GM12878 (cell line): ENCODE data around the gene CRB1. TPM values are rescaled to one million over a fixed set of nuclear protein-coding genes. Genes with fewer than 3 reads are reported as not detected.

ENCODE experiments used
- ATAC-seq: fragments of 200-7000 bp; cut with Tn5 transposase; 3 replicates; pipeline ENCODE4 v1.9.1; 2020; ENCODE audit warnings: mild to moderate bottlenecking, moderate library complexity
- BruUV-seq: library from RNA; stranded (reverse); fragments of 400-500 nt; replicated peaks from 2 replicates; lab custom pipeline; 2021; lab: Mats Ljungman, UMichigan
- CTCF ChIA-PET: fragments of 300-600 bp; sonication (Branson Sonifier 250); formaldehyde crosslinking; extraction: SDS; loops from one replicate; lab custom pipeline; 2021; ENCODE audit warnings: inconsistent platforms; lab: Yijun Ruan, JAX
- POLR2A ChIA-PET: fragments of 350-600 bp; formaldehyde crosslinking; extraction: SDS; loops from one replicate; lab custom pipeline; 2021; ENCODE audit warnings: inconsistent platforms; lab: Charles Lee
- RAD21 ChIA-PET: fragments of 300-600 bp; sonication (Branson Sonifier 250); formaldehyde crosslinking; loops from one replicate; lab custom pipeline; 2023; ENCODE audit warnings: antibody characterized with exemption; ENCODE audit not compliant: unreplicated experiment; lab: Charles Lee
- SMC1A ChIA-PET: fragments of 300-600 bp; sonication (Branson Sonifier 250); formaldehyde crosslinking; loops from one replicate; lab custom pipeline; 2023; ENCODE audit not compliant: unreplicated experiment, uncharacterized antibody; lab: Charles Lee
- DNase-seq: peaks from one replicate; pipeline ENCODE4 v3.0.0-alpha.2; 2011; ENCODE audit warnings: low read depth, low spot score
- FAIRE-seq: peaks from 3 replicates; lab custom pipeline; 2011; peaks lifted over from hg19 to GRCh38; lab: Jason Lieb, UNC
- H2AFZ ChIP-seq: 2 replicates; pipeline ENCODE4 v1.6.0; 2011; ENCODE audit warnings: low read depth, low read length, control low read depth; ENCODE audit not compliant: control insufficient read depth
- H3K27ac ChIP-seq: 2 replicates; pipeline ENCODE4 v1.5.1; 2011; ENCODE audit warnings: control low read depth; ENCODE audit not compliant: control insufficient read depth, insufficient read depth
- H3K27me3 ChIP-seq, 2 experiments: replicated peaks in 1 of 2; 2 replicates each; pipeline versions ENCODE4 v1.6.0 to v1.6.1; 2011; ENCODE audit warnings: low read length in 1 of 2; ENCODE audit not compliant: control insufficient read depth in 2 of 2, insufficient read depth in 2 of 2
- H3K36me3 ChIP-seq, 2 experiments: 2 replicates each; pipeline ENCODE4 v1.5.1; 2011; ENCODE audit warnings: low read length in 1 of 2; ENCODE audit not compliant: control insufficient read depth in 2 of 2, insufficient read depth in 2 of 2
- H3K4me1 ChIP-seq: 2 replicates; pipeline ENCODE4 v1.6.1; 2011; ENCODE audit warnings: mild to moderate bottlenecking, low read length, moderate library complexity, mixed read lengths; ENCODE audit not compliant: control insufficient read depth, insufficient read depth
- H3K4me2 ChIP-seq: 2 replicates; pipeline ENCODE4 v1.6.0; 2011; ENCODE audit warnings: control low read depth; ENCODE audit not compliant: control insufficient read depth, insufficient read depth
- H3K4me3 ChIP-seq: fragments of 200-600 bp; sonication (generic); 2 replicates; pipeline ENCODE4 v1.5.1; 2016
- H3K79me2 ChIP-seq: 2 replicates; pipeline ENCODE4 v1.6.0; 2011; ENCODE audit warnings: low read length; ENCODE audit not compliant: control insufficient read depth, insufficient read depth
- H3K9ac ChIP-seq: 2 replicates; pipeline ENCODE4 v1.8.0; 2011; ENCODE audit warnings: low read length, control low read depth, mixed read lengths; ENCODE audit not compliant: control insufficient read depth, insufficient read depth
- H3K9me3 ChIP-seq: replicated peaks from 3 replicates; pipeline ENCODE4 v1.5.1; 2011; ENCODE audit warnings: mild to moderate bottlenecking, low read length; ENCODE audit not compliant: control insufficient read depth, insufficient read depth
- H4K20me1 ChIP-seq: 2 replicates; pipeline ENCODE4 v1.6.0; 2011; ENCODE audit not compliant: control insufficient read depth, insufficient read depth
- KLF5 ChIP-seq: fragments of 450-650 bp; IDR thresholded peaks from 2 replicates; pipeline ENCODE4 v1.6.1; 2014; ENCODE audit warnings: mild to moderate bottlenecking; ENCODE audit not compliant: partially characterized antibody
- NFYA ChIP-seq: IDR thresholded peaks from 2 replicates; pipeline ENCODE4 v1.6.1; 2011; ENCODE audit warnings: low read depth, mild to moderate bottlenecking, low read length, improper control_type of control experiment, borderline replicate concordance
- POLR2A ChIP-seq: IDR thresholded peaks from 2 replicates; pipeline ENCODE4 v1.6.1; 2011; ENCODE audit warnings: low read depth, mild to moderate bottlenecking, low read length
- TCF7 ChIP-seq: IDR thresholded peaks from 2 replicates; pipeline ENCODE4 v1.6.1; 2014; ENCODE audit warnings: antibody characterized with exemption, borderline replicate concordance
- WGBS: methylation state at CpG from one replicate; pipeline ENCODE4 v1.1.6; 2016; ENCODE audit warnings: low lambda C conversion rate; ENCODE audit not compliant: insufficient replicate concordance, insufficient coverage; ENCODE audit errors: missing lambda C conversion rate; 5-methylcytosine and 5-hydroxymethylcytosine counted together
- in situ Hi-C: fragments of 300-500 bp; cut with MboI; formaldehyde crosslinking; loops from 9 replicates; pipeline ENCODE4 v1.14.3; 2018; ENCODE audit warnings: mixed read lengths
- intact Hi-C: fragments of 100-400 bp; cut with micrococcal nuclease; formaldehyde crosslinking; loops from one replicate; pipeline ENCODE4 v1.14.2; 2022; ENCODE audit not compliant: unreplicated experiment
- polyA plus RNA-seq, 11 experiments: library from polyadenylated mRNA; depleted of rRNA in 4 of 11; unstranded in 6 of 11; stranded (reverse) in 5 of 11; fragments of >200 nt; fragmentation: Nextera tagmentation in 4 of 11; fragmentation: Illumina TruSeq in 1 of 11; extraction: Ambion mirVana in 4 of 11; extraction: Trizol in 1 of 11; gene quantifications; 1 replicate in 1 of 11; 2 replicates in 10 of 11; pipeline versions ENCODE4 v1.2.1 to v1.2.3, GENCODE V29; 2011 to 2016; ENCODE audit warnings: inconsistent platforms in 2 of 11, missing spikeins in 2 of 11, low read depth in 1 of 11
- total RNA-seq, 4 experiments: library from RNA; depleted of rRNA in 3 of 4; stranded (reverse); fragments of >200 nt in 3 of 4; fragmentation: Illumina TruSeq in 1 of 4; extraction: Trizol in 1 of 4; gene quantifications; 2 replicates each; pipeline versions ENCODE4 v1.2.1 to v1.2.3, GENCODE V29; 2013 to 2021
- TF ChIP-seq, protein P1 (sequence below): fragments of 450-650 bp; IDR thresholded peaks from 2 replicates; pipeline ENCODE4 v1.6.1; 2018; ENCODE audit warnings: mild to moderate bottlenecking, low read depth, moderate library complexity; ENCODE audit not compliant: partially characterized antibody

Gene CRB1
- total and polyA plus RNA-seq, 10 of the 15 experiments (the other 5 are each of a cell fraction or from before 2014, with no cell fraction given), result 0.06 to 0.10 (median 0.06) TPM; not detected in 7

DNA sequence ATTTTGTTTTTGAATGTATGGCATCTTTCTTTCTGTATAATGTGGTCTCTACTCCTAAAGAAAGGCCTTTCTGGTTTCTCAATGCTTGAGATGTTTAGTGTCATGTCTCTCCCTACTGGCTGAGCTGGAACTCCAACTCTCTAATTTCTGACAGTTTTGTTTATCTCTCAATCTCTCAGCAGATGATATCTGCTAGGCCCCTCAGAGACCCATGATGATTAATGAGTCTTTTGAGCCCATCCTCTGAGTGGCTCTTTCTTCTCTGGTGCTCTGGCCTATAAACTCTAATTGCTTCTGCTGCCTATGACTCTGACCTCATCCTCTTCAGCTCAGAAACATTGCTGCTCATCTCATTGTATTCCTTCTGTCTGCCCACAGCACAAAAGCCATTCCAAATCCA lies 46.6 kb downstream of the CRB1 start (continued):
- TF ChIP-seq POLR2A, result no peak
- no peak for TF ChIP-seq NFYA

DNA sequence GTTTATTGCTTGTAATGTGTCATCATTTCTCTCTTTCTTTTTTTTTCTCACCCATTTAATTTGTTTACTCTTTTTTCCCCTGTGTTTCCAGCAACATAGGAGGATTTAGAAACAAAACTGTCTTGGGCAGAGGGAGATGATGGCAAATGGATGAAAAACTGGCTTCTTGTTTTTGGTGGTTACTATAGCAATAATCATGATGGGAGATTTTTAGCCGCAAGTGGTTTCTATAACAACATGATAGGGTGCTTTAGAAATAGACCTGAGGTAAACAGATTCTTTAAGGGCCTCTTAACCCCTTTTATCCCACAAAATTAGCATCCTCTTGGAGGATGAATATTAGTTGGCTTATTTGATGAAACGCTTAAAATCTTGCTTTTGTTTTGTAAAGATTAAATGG lies 51.6 kb downstream of the CRB1 start:
- Histone ChIP-seq H4K20me1 (no peaks in the 10 kb centered on the region), H3K4me1 (no peaks in the 10 kb centered on the region), H3K27ac (no peak overlapping the region), H3K9ac (no peak overlapping the region), H3K27me3 (no peaks in the 10 kb centered on the region), H2AFZ (no peak overlapping the region), H3K79me2 (no peaks in the 10 kb centered on the region), H3K4me3 (no peak overlapping the region), H3K4me2 (no peak overlapping the region), H3K9me3 (no peaks in the 10 kb centered on the region), H3K36me3 (no peaks in the 10 kb centered on the region)
- DNase-seq, result no peak
- SMC1A ChIA-PET, result no interaction called here
- WGBS, result 93% methylated on average over 2 of the region's 2 CpGs
- TF ChIP-seq, protein P1, sequence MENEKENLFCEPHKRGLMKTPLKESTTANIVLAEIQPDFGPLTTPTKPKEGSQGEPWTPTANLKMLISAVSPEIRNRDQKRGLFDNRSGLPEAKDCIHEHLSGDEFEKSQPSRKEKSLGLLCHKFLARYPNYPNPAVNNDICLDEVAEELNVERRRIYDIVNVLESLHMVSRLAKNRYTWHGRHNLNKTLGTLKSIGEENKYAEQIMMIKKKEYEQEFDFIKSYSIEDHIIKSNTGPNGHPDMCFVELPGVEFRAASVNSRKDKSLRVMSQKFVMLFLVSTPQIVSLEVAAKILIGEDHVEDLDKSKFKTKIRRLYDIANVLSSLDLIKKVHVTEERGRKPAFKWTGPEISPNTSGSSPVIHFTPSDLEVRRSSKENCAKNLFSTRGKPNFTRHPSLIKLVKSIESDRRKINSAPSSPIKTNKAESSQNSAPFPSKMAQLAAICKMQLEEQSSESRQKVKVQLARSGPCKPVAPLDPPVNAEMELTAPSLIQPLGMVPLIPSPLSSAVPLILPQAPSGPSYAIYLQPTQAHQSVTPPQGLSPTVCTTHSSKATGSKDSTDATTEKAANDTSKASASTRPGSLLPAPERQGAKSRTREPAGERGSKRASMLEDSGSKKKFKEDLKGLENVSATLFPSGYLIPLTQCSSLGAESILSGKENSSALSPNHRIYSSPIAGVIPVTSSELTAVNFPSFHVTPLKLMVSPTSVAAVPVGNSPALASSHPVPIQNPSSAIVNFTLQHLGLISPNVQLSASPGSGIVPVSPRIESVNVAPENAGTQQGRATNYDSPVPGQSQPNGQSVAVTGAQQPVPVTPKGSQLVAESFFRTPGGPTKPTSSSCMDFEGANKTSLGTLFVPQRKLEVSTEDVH, result no peak
- no peak for TF ChIP-seq KLF5
- no peak for TF ChIP-seq TCF7
- BruUV-seq, result no TSS peak
- intact Hi-C loops, result no loop called here
- no peak for FAIRE-seq
- POLR2A ChIA-PET, result no interaction called here
- RAD21 ChIA-PET, result no interaction called here
- ATAC-seq, result no peak
- in situ Hi-C loops, result no loop called here
- CTCF ChIA-PET, result interaction anchor here (1.0 kb wide), 1 partner anchor 140 kb away, joined by 3 read pairs; no protein-coding TSS in a partner anchor
